HepG2 (cell line): ENCODE measurements around the gene SMAP1. TPM values are rescaled to one million over a fixed set of nuclear protein-coding genes. Genes with fewer than 3 reads are reported as not detected.

Experiments
- ATAC-seq: fragments of 200-7000 bp; cut with Tn5 transposase; 3 replicates; pipeline ENCODE4 v1.9.1; 2020; ENCODE audit warnings: mild to moderate bottlenecking, moderate library complexity
- BruUV-seq: library from RNA; stranded (reverse); fragments of 400-500 nt; replicated peaks from 2 replicates; lab custom pipeline; 2021; lab: Mats Ljungman, UMichigan
- CTCF ChIA-PET: fragments of 300-600 bp; formaldehyde crosslinking; extraction: SDS; loops from one replicate; lab custom pipeline; 2021; ENCODE audit warnings: low total read pairs, inconsistent platforms, low intra/inter-chr PET ratio; lab: Yijun Ruan, JAX
- POLR2A ChIA-PET: fragments of 350-600 bp; sonication (Branson Sonifier 250); formaldehyde crosslinking; loops from one replicate; lab custom pipeline; 2020; ENCODE audit warnings: antibody characterized with exemption, inconsistent platforms; lab: Yijun Ruan, JAX
- DNase-seq: peaks from one replicate; pipeline ENCODE4 v3.0.0-alpha.2; 2015; ENCODE audit warnings: low spot score
- FAIRE-seq: peaks from 3 replicates; lab custom pipeline; 2011; peaks lifted over from hg19 to GRCh38; lab: Jason Lieb, UNC
- H2AFZ ChIP-seq: one replicate; pipeline ENCODE4 v1.6.1; 2011; ENCODE audit warnings: low read length, inconsistent platforms
- H3K27ac ChIP-seq: fragments of 300-600 bp; 3 replicates; pipeline ENCODE4 v1.8.0; 2011; ENCODE audit warnings: mixed run types, mild to moderate bottlenecking, mixed read lengths, low read length, inconsistent platforms; ENCODE audit not compliant: insufficient read depth; ENCODE audit errors: extremely low read length
- H3K27me3 ChIP-seq, 2 experiments: fragments of 200-600 bp in 1 of 2; 2 replicates in 1 of 2; 3 replicates in 1 of 2; pipeline versions ENCODE4 v1.6.0 to v1.8.0; 2011; ENCODE audit warnings: low read length in 2 of 2, mild to moderate bottlenecking in 2 of 2, moderate library complexity in 2 of 2, inconsistent platforms in 1 of 2; ENCODE audit not compliant: insufficient read depth in 2 of 2, control insufficient read depth in 1 of 2
- H3K36me3 ChIP-seq, 2 experiments: fragments of 200-600 bp in 1 of 2; replicated peaks in 1 of 2; 2 replicates in 1 of 2; 3 replicates in 1 of 2; pipeline versions ENCODE4 v1.5.1 to v1.8.0; 2011; ENCODE audit warnings: low read length in 2 of 2, inconsistent platforms in 1 of 2; ENCODE audit not compliant: insufficient read depth in 2 of 2, control insufficient read depth in 1 of 2
- H3K4me1 ChIP-seq: 2 replicates; pipeline ENCODE4 v1.5.1; 2012; ENCODE audit warnings: low read length, inconsistent platforms; ENCODE audit not compliant: insufficient read depth
- H3K4me2 ChIP-seq: 2 replicates; pipeline ENCODE4 v1.6.0; 2011; ENCODE audit warnings: low read depth, low read length, inconsistent platforms
- H3K4me3 ChIP-seq, 3 experiments: fragments of 200-600 bp in 1 of 3; sonication (generic), shearing (Covaris generic) in 1 of 3; replicated peaks in 1 of 3; 2 replicates each; pipeline ENCODE4 v1.5.1; 2011 to 2016; ENCODE audit warnings: low read length in 3 of 3, inconsistent platforms in 2 of 3, low read depth in 2 of 3, mild to moderate bottlenecking in 2 of 3, control low read depth in 1 of 3, mixed read lengths in 1 of 3; ENCODE audit not compliant: insufficient read depth in 1 of 3
- H3K79me2 ChIP-seq: one replicate; pipeline ENCODE4 v1.6.1; 2011; ENCODE audit warnings: low read length, inconsistent platforms; ENCODE audit not compliant: insufficient read depth
- H3K9ac ChIP-seq: 2 replicates; pipeline ENCODE4 v1.6.0; 2011; ENCODE audit warnings: mild to moderate bottlenecking, low read depth, low read length, inconsistent platforms; ENCODE audit not compliant: insufficient read depth
- H3K9me3 ChIP-seq: 2 replicates; pipeline ENCODE4 v1.5.1; 2012; ENCODE audit warnings: mild to moderate bottlenecking, low read length
- H4K20me1 ChIP-seq: 2 replicates; pipeline ENCODE4 v1.6.0; 2011; ENCODE audit warnings: inconsistent platforms, mild to moderate bottlenecking, low read length, moderate library complexity; ENCODE audit not compliant: insufficient read depth
- ELF1 ChIP-seq: sonication (generic); formaldehyde crosslinking; IDR thresholded peaks from 2 replicates; pipeline ENCODE4 v1.4.0; 2020; ENCODE audit warnings: missing genetic modification reagents
- HNF4A ChIP-seq: sonication (generic); formaldehyde crosslinking; IDR thresholded peaks from 2 replicates; pipeline ENCODE4 v1.4.0; 2020; ENCODE audit warnings: missing genetic modification reagents
- IKZF4 ChIP-seq: sonication (generic); formaldehyde crosslinking; IDR thresholded peaks from 2 replicates; pipeline ENCODE4 v1.5.1; 2020; ENCODE audit warnings: borderline replicate concordance, mild to moderate bottlenecking, low read depth, missing genetic modification reagents; ENCODE audit errors: not compliant biosample characterization
- MAFG ChIP-seq: sonication (generic); formaldehyde crosslinking; IDR thresholded peaks from 2 replicates; pipeline ENCODE4 v1.5.1; 2020; ENCODE audit warnings: mild to moderate bottlenecking, missing genetic modification reagents
- NR2C2 ChIP-seq: sonication (generic); formaldehyde crosslinking; IDR thresholded peaks from 2 replicates; pipeline ENCODE4 v1.4.0; 2020; ENCODE audit warnings: missing genetic modification reagents, mild to moderate bottlenecking, moderate library complexity, borderline replicate concordance
- SCMH1 ChIP-seq: sonication (generic); formaldehyde crosslinking; IDR thresholded peaks from 2 replicates; pipeline ENCODE4 v1.9.0; 2021; ENCODE audit warnings: missing genetic modification reagents, mild to moderate bottlenecking, borderline replicate concordance
- SRSF1 ChIP-seq: fragments of 200-400 bp; formaldehyde crosslinking; optimal IDR thresholded peaks from 2 replicates; pipeline ENCODE3; 2017; ENCODE audit warnings: mild to moderate bottlenecking, low read depth, low read length, moderate library complexity
- ZBTB44 ChIP-seq: sonication (generic); formaldehyde crosslinking; IDR thresholded peaks from 2 replicates; pipeline ENCODE4 v1.4.0; 2020; ENCODE audit warnings: missing genetic modification reagents
- ZFP41 ChIP-seq: sonication (generic); formaldehyde crosslinking; IDR thresholded peaks from 2 replicates; pipeline ENCODE4 v1.4.0; 2020; ENCODE audit warnings: mild to moderate bottlenecking, missing genetic modification reagents, borderline replicate concordance
- ZNF296 ChIP-seq: sonication (generic); formaldehyde crosslinking; conservative IDR thresholded peaks from 2 replicates; pipeline ENCODE4 v1.5.0; 2020; ENCODE audit warnings: mild to moderate bottlenecking, missing genetic modification reagents
- ZNF350 ChIP-seq: sonication (generic); formaldehyde crosslinking; IDR thresholded peaks from 2 replicates; pipeline ENCODE4 v1.4.0; 2020; ENCODE audit warnings: mild to moderate bottlenecking, low read depth, missing genetic modification reagents, borderline replicate concordance
- ZNF570 ChIP-seq: sonication (generic); formaldehyde crosslinking; IDR thresholded peaks from 2 replicates; pipeline ENCODE4 v1.4.0; 2020; ENCODE audit warnings: mild to moderate bottlenecking, missing genetic modification reagents, borderline replicate concordance
- WGBS: methylation state at CpG from one replicate; pipeline ENCODE4 v1.1.6; 2017; ENCODE audit warnings: low lambda C conversion rate; 5-methylcytosine and 5-hydroxymethylcytosine counted together
- in situ Hi-C: cut with HindIII; loops from 2 replicates; pipeline ENCODE4 v1.10.0; 2017; ENCODE audit warnings: low pct_unique_long_range_greater_than_20kb; ENCODE audit not compliant: extremely low pct_ligation_motif_present
- intact Hi-C: fragments of 100-400 bp; cut with micrococcal nuclease; formaldehyde crosslinking; loops from one replicate; pipeline ENCODE4 v1.10.0; 2022; ENCODE audit not compliant: unreplicated experiment
- polyA plus RNA-seq, 8 experiments: library from polyadenylated mRNA; depleted of rRNA in 3 of 8; stranded (reverse) in 7 of 8; unstranded in 1 of 8; fragments of >200 nt; fragmentation: Illumina TruSeq in 4 of 8; extraction: Trizol in 4 of 8; gene quantifications; 2 replicates each; pipeline versions ENCODE4 v1.2.1 to v1.2.3, GENCODE V29; 2011 to 2016; ENCODE audit warnings: low read depth in 4 of 8, missing spikeins in 1 of 8, mixed read lengths in 1 of 8; ENCODE audit not compliant: insufficient read depth in 1 of 8
- total RNA-seq, 5 experiments: library from RNA; depleted of rRNA; stranded (reverse); fragments of >200 nt; fragmentation: Illumina TruSeq; extraction: Trizol; gene quantifications; 2 replicates each; pipeline ENCODE4 v1.2.3, GENCODE V29; 2016; ENCODE audit warnings: low read depth in 1 of 5
- TF ChIP-seq, protein P1 (sequence below): sonication (generic); formaldehyde crosslinking; IDR thresholded peaks from 2 replicates; pipeline ENCODE4 v1.9.0; 2021; ENCODE audit warnings: missing genetic modification reagents, mild to moderate bottlenecking, borderline replicate concordance

The SMAP1 gene
- total and polyA plus RNA-seq, 2 of the 13 experiments (the other 11 are each of a cell fraction or from before 2014, with no cell fraction given), result 13.4 to 17.8 TPM

DNA sequence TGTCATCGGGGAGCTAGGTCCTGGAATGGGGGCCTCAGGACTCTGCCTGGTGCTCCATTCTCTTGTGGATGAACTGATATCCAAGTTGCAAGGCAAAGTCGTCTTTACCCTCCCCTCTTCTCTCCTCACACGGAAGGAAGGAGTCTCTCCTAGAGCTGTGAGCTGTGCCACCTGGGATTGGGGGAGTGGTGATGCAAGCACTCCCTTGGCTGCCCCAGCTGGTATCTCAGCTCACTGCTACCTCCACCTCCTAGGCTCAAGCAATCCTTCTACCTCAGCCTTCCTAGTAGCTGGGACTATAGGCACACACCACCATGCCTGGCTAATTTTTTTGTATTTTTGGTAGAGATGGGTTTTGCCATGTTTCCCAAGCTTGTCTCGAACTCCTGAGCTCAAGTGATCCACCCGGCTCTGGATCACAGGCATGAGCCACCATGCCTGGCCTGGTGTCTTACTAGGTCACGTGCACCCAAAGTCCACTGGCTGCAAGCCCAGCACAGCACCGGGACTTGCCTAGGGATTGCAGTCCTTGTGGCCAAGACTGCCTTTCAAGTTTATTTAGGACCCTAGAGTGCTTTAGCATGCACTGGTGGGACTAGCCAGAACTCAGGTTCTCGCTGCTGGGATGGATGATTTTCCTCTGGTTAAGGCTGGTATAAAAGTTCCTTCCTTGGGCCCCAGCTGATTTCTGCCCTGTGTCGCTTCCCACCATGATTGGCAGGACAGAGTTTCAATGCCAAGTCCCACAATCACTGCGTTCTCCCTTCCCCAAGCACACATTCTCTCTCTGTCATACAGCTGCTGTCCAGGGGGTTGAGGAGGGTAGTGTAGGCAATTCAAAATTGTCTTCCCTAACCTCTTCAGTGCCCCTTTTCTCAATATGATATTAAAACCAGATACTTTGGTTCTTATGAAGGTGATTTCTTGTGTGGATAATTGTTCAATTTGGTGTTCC lies 33.5 kb downstream of the SMAP1 start:
- TF ChIP-seq ZNF570 (CRISPR knock-in tag), result no peak
- no peak for TF ChIP-seq ELF1 (CRISPR knock-in tag)
- no peak for TF ChIP-seq ZFP41
- TF ChIP-seq NR2C2 (CRISPR knock-in tag), result no peak
- TF ChIP-seq ZNF296 (CRISPR knock-in tag), result no peak
- TF ChIP-seq, protein P1, sequence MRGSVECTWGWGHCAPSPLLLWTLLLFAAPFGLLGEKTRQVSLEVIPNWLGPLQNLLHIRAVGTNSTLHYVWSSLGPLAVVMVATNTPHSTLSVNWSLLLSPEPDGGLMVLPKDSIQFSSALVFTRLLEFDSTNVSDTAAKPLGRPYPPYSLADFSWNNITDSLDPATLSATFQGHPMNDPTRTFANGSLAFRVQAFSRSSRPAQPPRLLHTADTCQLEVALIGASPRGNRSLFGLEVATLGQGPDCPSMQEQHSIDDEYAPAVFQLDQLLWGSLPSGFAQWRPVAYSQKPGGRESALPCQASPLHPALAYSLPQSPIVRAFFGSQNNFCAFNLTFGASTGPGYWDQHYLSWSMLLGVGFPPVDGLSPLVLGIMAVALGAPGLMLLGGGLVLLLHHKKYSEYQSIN (CRISPR knock-in tag), result no peak
- no peak for TF ChIP-seq SRSF1
- TF ChIP-seq IKZF4 (CRISPR knock-in tag), result no peak
- no peak for TF ChIP-seq ZBTB44 (CRISPR knock-in tag)
- TF ChIP-seq SCMH1 (CRISPR knock-in tag), result no peak
- no peak for TF ChIP-seq MAFG (CRISPR knock-in tag)
- no peak for TF ChIP-seq HNF4A (CRISPR knock-in tag)
- TF ChIP-seq ZNF350, result no peak
- Histone ChIP-seq H3K36me3 (0 out of 5 replicates have a peak, but pooled peaks cover 0 to 1% of the 10 kb centered on the region in 2 experiments), H3K4me2 (no peak overlapping the region), H3K27me3 (no peaks in the 10 kb centered on the region), H3K9me3 (no peaks in the 10 kb centered on the region), H3K4me3 (no peak overlapping the region), H4K20me1 (peaks cover 3% of the 10 kb centered on the region; the same call in 1 of the 2 replicates), H3K79me2 (peaks cover 3% of the 10 kb centered on the region), H3K4me1 (no peaks in the 10 kb centered on the region), H3K27ac (no peak overlapping the region), H3K9ac (no peak overlapping the region), H2AFZ (no peak overlapping the region)
- no TSS peak for BruUV-seq
- in situ Hi-C loops, result loop anchor here (10.0 kb wide), 2 partner anchors 254 to 314 kb away; partner anchors contain the start of gene B3GAT2
- WGBS, result 96% methylated on average over 9 of the region's 10 CpGs
- POLR2A ChIA-PET, result no interaction called here
- intact Hi-C loops, result no loop called here
- FAIRE-seq (no peak), DNase-seq (no peak), ATAC-seq (no peak)
- CTCF ChIA-PET, result no interaction called here
